ENCODE measurements around the gene COMMD8. TPM values are rescaled to one million over a fixed set of nuclear protein-coding genes. Genes with fewer than 3 reads are reported as not detected.

The COMMD8 gene
- total RNA-seq, 1 donor from 2014 or later = 14.5 TPM

GRCh38 chr4:47418147-47418546, 45.4 kb downstream of the COMMD8 start:
- Histone ChIP-seq H3K4me3 (no peak overlapping the region), H3K36me3 (no peaks in the 10 kb centered on the region), H3K27me3 (ENCODE audit: low read depth) (no peaks in the 10 kb centered on the region), H3K9me3 (no peaks in the 10 kb centered on the region), H3K27ac (no peak overlapping the region), H3K4me1 (no peaks in the 10 kb centered on the region)
- no peak for ATAC-seq
- intact Hi-C loops (cut with DNase I) = no loop called here
- no peak for TF ChIP-seq CTCF (IDR thresholded peaks at IDR 0.05)
- DNase-seq = no peak

- H3K36me3 ChIP-seq = no peaks in the 10 kb centered on the region
- no peak for ATAC-seq
These were observed 47.8 kb downstream of the COMMD8 start for GRCh38 chr4:47415719-47416118.

GRCh38 chr4:47413521-47413920, 50.0 kb downstream of the COMMD8 start:
- DNase-seq (no peak), ATAC-seq (no peak)
- Histone ChIP-seq H3K27me3 (ENCODE audit: low read depth) (no peaks in the 10 kb centered on the region), H3K27ac (no peak overlapping the region), H3K9me3 (no peaks in the 10 kb centered on the region), H3K4me3 (no peak overlapping the region), H3K4me1 (no peaks in the 10 kb centered on the region), H3K36me3 (no peaks in the 10 kb centered on the region)
- TF ChIP-seq CTCF (IDR thresholded peaks at IDR 0.05) = no peak
- intact Hi-C loops (cut with DNase I) = no loop called here

More at GRCh38 chr4:47415719-47416118, 47.8 kb downstream of the COMMD8 start:
- no peak for DNase-seq
- intact Hi-C loops (cut with DNase I) = no loop called here
- H3K9me3 ChIP-seq = no peaks in the 10 kb centered on the region
- H3K27ac ChIP-seq = no peak overlapping the region
- no peak overlapping the region for H3K4me3 ChIP-seq
- no peaks in the 10 kb centered on the region for H3K27me3 ChIP-seq (ENCODE audit: low read depth)
- no peak for TF ChIP-seq CTCF (IDR thresholded peaks at IDR 0.05)
- H3K4me1 ChIP-seq = no peaks in the 10 kb centered on the region

GRCh38 chr4:47410271-47410670, 53.2 kb downstream of the COMMD8 start:
- no peak for TF ChIP-seq CTCF (IDR thresholded peaks at IDR 0.05)
- Histone ChIP-seq H3K4me3 (no peak overlapping the region), H3K9me3 (no peaks in the 10 kb centered on the region), H3K27me3 (ENCODE audit: low read depth) (no peaks in the 10 kb centered on the region), H3K4me1 (no peaks in the 10 kb centered on the region), H3K27ac (no peak overlapping the region), H3K36me3 (no peaks in the 10 kb centered on the region)
- no peak for DNase-seq
- ATAC-seq = no peak
- intact Hi-C loops (cut with DNase I) = no loop called here

- no peaks in the 10 kb centered on the region for H3K36me3 ChIP-seq
- ATAC-seq (no peak), DNase-seq (no peak)
- H3K9me3 ChIP-seq = no peaks in the 10 kb centered on the region
- no peaks in the 10 kb centered on the region for H3K4me1 ChIP-seq
- no peak for TF ChIP-seq CTCF (IDR thresholded peaks at IDR 0.05)
- no peak overlapping the region for H3K27ac ChIP-seq
- no peaks in the 10 kb centered on the region for H3K27me3 ChIP-seq (ENCODE audit: low read depth)
- H3K4me3 ChIP-seq = no peak overlapping the region
- intact Hi-C loops (cut with DNase I) = no loop called here
These were observed 57.1 kb downstream of the COMMD8 start for GRCh38 chr4:47406408-47406807.

Other genes starting within 250 kb of the COMMD8 start
- 25.2 TPM for gene ATP10D, start 21.6 kb upstream of the COMMD8 start, total RNA-seq

All from lower lobe of right lung (tissue), 2 donors.